Measurements from ENCODE around the gene ATF5. TPM values are rescaled to one million over a fixed set of nuclear protein-coding genes. Genes with fewer than 3 reads are reported as not detected.

ATF5 gene, protein sequence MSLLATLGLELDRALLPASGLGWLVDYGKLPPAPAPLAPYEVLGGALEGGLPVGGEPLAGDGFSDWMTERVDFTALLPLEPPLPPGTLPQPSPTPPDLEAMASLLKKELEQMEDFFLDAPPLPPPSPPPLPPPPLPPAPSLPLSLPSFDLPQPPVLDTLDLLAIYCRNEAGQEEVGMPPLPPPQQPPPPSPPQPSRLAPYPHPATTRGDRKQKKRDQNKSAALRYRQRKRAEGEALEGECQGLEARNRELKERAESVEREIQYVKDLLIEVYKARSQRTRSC
- 9.3 TPM for polyA plus RNA-seq (2013, experiment 1 of 2)
- polyA plus RNA-seq (2013, experiment 2 of 2): 10.3 TPM

DNA sequence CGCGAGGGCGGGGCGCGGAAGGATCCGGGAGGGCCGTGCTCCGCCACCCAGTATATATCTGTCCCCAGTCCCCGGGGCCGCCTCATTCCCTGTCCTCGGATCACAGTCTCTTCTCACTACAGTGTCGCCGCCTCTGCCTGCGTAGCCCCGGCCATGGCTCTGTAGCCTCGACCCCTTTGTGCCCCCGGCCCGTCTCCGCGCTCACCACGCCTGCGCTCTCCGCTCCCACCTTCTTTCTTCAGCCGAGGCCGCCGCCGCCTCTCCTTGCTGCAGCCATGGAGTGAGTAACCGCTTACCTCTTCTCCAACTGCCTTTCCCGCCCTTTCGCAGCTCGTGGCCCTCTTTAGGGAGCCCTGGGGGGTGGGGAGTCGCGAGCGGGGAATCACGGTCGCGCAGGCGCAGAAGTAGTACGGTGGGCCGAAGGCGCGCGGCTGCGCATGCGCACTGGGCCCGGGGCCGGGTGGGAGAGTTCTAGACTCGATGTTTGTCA, at the start of gene ATF5, which contains the start of gene NUP62:
TSS of gene ATF5 (plus strand) at position 85 of the 490 bp plus-strand sequence. CDS start 1,646 bp downstream, outside the sequence.
TSS of gene NUP62 (minus strand) at position 384 of the 490 bp plus-strand sequence. CDS start 19,697 bp downstream, outside the sequence.
- 0% methylated on average over 39 to 44 of the region's 48 CpGs for WGBS, 2 experiments (ENCODE audit: insufficient coverage in 2 of 2)
- Histone ChIP-seq H3K4me1 (ENCODE audit: control insufficient read depth, insufficient read depth, low read length, poor library complexity, severe bottlenecking) (peaks cover 13% of the 10 kb centered on the region), H3K27ac (ENCODE audit: low read depth, low read length, severe bottlenecking) (peak within 1 kb of the TSS; percentile 92), H3K9me3 (ENCODE audit: control insufficient read depth, low read length) (no peaks in the 10 kb centered on the region), H3K36me3 (ENCODE audit: control insufficient read depth, insufficient read depth, low read length) (peaks cover 45% of the 10 kb centered on the region), H3K4me3 (ENCODE audit: extremely low read depth, insufficient read depth, low read length, poor library complexity, severe bottlenecking) (peak within 1 kb of the TSS; percentile 93)

DNA sequence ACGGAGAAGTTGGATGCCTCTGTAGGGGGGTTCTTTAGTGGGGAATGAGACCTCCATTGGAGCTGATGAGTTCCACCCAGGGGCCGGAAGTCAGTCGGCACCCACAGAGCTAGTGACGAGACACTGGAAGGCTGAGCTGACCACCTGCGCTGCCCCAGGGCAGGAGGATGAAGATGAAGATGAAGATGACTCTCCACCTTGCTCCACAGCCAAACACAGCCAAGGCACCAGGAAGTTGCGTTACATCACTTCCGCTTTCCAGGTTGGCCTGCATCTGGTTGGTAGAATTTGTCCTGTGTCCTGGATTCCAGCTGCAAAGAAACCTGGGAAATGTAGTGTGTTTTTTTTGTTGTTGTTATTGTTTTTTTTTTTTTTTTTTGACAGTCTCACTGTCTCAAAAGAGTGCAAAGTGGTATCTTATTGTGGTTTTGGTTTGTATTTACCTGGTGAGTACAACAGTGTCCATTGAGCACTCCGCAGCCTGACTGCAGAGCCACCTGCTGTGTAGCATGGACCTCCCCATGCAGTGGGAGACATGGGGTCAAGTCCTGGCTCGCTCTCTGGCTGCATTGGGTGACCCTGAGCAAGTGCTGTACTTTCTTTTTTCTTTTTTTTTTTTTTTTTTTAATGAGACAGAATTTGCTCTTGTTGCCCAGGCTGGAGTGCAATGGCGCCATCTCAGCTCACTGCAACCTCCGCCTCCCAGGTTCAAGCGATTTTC, 49.6 kb upstream of the ATF5 start:
- Histone ChIP-seq H3K9me3 (ENCODE audit: control insufficient read depth, low read length) (peaks cover 6% of the 10 kb centered on the region), H3K4me1 (ENCODE audit: control insufficient read depth, insufficient read depth, low read length, poor library complexity, severe bottlenecking) (peaks cover 11% of the 10 kb centered on the region), H3K27ac (ENCODE audit: low read depth, low read length, severe bottlenecking) (no peak overlapping the region), H3K4me3 (ENCODE audit: extremely low read depth, insufficient read depth, low read length, poor library complexity, severe bottlenecking) (peak overlapping the region; percentile 99), H3K36me3 (ENCODE audit: control insufficient read depth, insufficient read depth, low read length) (peaks cover 58% of the 10 kb centered on the region)
- 94 to 97% methylated on average over 6 to 9 of the region's 12 CpGs for WGBS, 2 experiments (ENCODE audit: insufficient coverage in 2 of 2)

DNA sequence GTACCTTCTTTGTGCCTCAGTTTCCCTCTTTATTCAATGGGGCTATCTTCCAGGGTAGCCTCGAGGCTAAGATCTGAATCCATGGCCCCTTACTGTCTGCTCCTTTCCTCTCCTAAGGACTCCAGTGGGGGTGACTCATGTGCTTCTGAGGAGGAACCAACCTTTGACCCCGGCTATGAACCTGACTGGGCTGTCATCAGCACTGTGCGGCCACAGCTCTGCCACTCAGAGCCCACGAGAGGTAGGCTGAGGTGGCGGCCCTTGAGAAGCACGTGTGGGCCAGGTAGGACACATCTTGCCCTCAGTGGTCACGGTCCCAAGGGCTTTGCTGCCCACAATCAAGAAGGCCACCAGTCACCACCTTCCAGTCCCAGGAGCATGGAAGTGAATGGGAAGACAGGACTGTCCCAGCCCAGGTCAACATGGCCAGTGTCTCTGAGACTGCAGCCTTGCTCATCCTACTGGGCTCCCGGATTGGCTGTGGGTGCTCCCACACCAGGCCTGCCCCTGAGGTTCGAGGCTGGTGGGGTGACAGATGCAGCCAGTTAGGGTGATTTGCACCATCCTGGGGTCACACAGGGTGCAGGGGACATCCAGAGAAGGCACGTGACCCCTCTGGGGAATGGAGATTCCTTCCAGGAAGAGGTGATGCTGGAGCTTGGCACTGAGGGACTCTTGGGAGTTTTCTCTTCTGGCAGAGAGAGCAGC, 48.7 kb upstream of the ATF5 start:
- H3K9me3 ChIP-seq (ENCODE audit: control insufficient read depth, low read length): peaks cover 6% of the 10 kb centered on the region
- H3K27ac ChIP-seq (ENCODE audit: low read depth, low read length, severe bottlenecking): no peak overlapping the region
- peaks cover 11% of the 10 kb centered on the region for H3K4me1 ChIP-seq (ENCODE audit: control insufficient read depth, insufficient read depth, low read length, poor library complexity, severe bottlenecking)
- WGBS, 2 experiments (ENCODE audit: insufficient coverage in 2 of 2): 96 to 98% methylated on average over 8 to 9 of the region's 10 CpGs
- no peak overlapping the region for H3K4me3 ChIP-seq (ENCODE audit: extremely low read depth, insufficient read depth, low read length, poor library complexity, severe bottlenecking)
- H3K36me3 ChIP-seq (ENCODE audit: control insufficient read depth, insufficient read depth, low read length): peaks cover 65% of the 10 kb centered on the region

DNA sequence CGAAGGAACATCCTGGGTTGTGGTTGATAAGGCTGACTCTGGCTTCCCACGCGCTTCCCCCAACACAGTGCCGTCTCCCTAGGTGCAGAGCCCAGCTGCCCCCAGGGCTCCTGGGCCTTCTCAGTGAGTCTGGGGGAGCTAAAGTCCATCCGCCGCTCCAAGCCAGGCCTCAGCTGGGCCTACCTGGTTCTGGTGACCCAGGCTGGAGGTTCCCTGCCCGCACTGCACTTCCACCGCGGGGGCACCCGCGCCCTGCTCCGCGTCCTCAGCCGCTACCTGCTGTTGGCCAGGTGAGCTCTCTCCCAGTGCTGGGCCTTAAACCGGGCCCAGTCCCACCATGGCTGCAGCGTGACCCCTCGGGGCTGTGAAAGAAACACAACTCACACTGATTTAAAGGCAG, 47.8 kb upstream of the ATF5 start:
- no peak overlapping the region for H3K27ac ChIP-seq (ENCODE audit: low read depth, low read length, severe bottlenecking)
- peaks cover 70% of the 10 kb centered on the region for H3K36me3 ChIP-seq (ENCODE audit: control insufficient read depth, insufficient read depth, low read length)
- WGBS, 2 experiments (ENCODE audit: insufficient coverage in 2 of 2): 97 to 99% methylated on average over 14 to 17 of the region's 17 CpGs
- H3K4me1 ChIP-seq (ENCODE audit: control insufficient read depth, insufficient read depth, low read length, poor library complexity, severe bottlenecking): peaks cover 8% of the 10 kb centered on the region
- H3K9me3 ChIP-seq (ENCODE audit: control insufficient read depth, low read length): peaks cover 6% of the 10 kb centered on the region
- no peak overlapping the region for H3K4me3 ChIP-seq (ENCODE audit: extremely low read depth, insufficient read depth, low read length, poor library complexity, severe bottlenecking)

DNA sequence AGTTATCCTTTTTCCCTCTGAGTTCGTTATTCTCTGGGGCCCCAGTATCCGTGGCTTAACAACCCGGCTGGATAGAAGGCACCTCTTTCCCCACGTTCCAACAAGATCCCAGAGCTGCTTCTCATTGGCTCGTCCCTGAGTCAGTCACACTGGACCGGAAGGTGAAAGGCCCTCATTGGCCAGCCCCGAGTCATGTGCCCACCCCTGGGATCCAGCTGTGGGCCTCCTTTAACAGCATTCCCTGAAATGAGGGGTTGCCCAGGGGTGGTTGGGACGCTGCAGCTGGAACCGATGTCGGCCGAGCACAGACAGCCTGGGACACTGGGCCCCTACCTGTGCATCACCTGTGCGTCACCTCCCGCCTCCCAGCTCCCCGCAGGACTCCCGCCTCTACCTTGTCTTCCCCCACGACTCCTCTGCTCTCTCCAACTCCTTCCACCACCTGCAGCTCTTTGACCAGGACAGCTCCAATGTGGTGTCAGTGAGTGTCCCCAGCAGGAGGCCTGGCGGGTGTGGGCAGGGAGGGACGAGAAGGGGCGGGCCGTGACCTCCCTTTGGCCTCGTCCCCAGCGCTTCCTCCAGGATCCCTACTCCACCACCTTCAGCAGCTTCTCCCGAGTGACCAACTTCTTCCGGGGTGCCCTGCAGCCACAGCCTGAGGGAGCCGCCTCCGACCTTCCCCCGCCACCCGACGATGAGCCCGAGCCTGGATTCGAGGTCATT, 47.2 kb upstream of the ATF5 start:
- Histone ChIP-seq H3K4me1 (ENCODE audit: control insufficient read depth, insufficient read depth, low read length, poor library complexity, severe bottlenecking) (peaks cover 8% of the 10 kb centered on the region), H3K36me3 (ENCODE audit: control insufficient read depth, insufficient read depth, low read length) (peaks cover 70% of the 10 kb centered on the region), H3K27ac (ENCODE audit: low read depth, low read length, severe bottlenecking) (no peak overlapping the region), H3K4me3 (ENCODE audit: extremely low read depth, insufficient read depth, low read length, poor library complexity, severe bottlenecking) (no peak overlapping the region), H3K9me3 (ENCODE audit: control insufficient read depth, low read length) (peaks cover 6% of the 10 kb centered on the region)
- WGBS, 2 experiments (ENCODE audit: insufficient coverage in 2 of 2): 96 to 97% methylated on average over 21 to 31 of the region's 31 CpGs

DNA sequence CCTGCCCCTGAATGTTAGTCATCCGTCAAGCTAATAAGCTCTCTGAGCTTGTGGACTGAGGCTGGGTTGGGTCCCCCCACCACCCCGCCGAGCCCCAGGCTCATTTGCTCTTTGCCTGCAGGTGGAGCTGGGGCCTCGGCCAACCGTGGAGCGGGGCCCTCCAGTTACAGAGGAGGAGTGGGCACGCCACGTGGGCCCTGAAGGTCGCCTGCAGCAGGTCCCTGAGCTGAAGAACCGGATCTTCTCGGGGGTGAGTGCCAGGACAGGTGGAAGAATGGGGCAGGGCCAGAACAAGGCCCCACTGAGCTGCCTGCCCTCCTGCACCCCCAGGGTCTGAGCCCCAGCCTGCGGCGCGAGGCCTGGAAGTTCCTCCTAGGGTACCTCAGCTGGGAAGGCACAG, 46.4 kb upstream of the ATF5 start:
- no peak overlapping the region for H3K4me3 ChIP-seq (ENCODE audit: extremely low read depth, insufficient read depth, low read length, poor library complexity, severe bottlenecking)
- H3K4me1 ChIP-seq (ENCODE audit: control insufficient read depth, insufficient read depth, low read length, poor library complexity, severe bottlenecking): peaks cover 8% of the 10 kb centered on the region
- H3K36me3 ChIP-seq (ENCODE audit: control insufficient read depth, insufficient read depth, low read length): peaks cover 78% of the 10 kb centered on the region
- 97 to 98% methylated on average over 13 to 14 of the region's 14 CpGs for WGBS, 2 experiments (ENCODE audit: insufficient coverage in 2 of 2)
- H3K27ac ChIP-seq (ENCODE audit: low read depth, low read length, severe bottlenecking): no peak overlapping the region
- H3K9me3 ChIP-seq (ENCODE audit: control insufficient read depth, low read length): peaks cover 6% of the 10 kb centered on the region

DNA sequence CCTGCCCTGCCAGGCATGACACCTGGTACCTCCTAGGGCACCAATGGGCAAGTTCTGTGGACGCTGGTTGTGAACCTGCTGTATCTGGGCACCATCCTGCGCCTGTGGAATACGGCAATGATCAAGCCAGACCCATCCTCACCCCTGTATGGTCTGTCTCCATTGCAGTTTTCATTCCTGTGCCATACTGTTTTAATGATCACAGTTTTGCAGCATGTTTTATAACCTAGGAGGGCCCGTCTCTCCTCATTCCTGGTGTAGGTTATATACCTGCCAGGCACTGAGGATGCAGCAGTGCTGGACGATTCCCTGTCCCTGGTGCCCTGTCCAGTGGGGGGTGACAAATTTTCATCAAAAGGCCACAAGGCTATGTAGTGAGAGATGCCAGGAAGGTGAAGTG, 45.9 kb upstream of the ATF5 start:
- H3K27ac ChIP-seq (ENCODE audit: low read depth, low read length, severe bottlenecking): no peak overlapping the region
- peaks cover 6% of the 10 kb centered on the region for H3K9me3 ChIP-seq (ENCODE audit: control insufficient read depth, low read length)
- WGBS, 2 experiments (ENCODE audit: insufficient coverage in 2 of 2): 93 to 97% methylated on average over 3 to 5 of the region's 5 CpGs
- peaks cover 80% of the 10 kb centered on the region for H3K36me3 ChIP-seq (ENCODE audit: control insufficient read depth, insufficient read depth, low read length)
- no peak overlapping the region for H3K4me3 ChIP-seq (ENCODE audit: extremely low read depth, insufficient read depth, low read length, poor library complexity, severe bottlenecking)
- H3K4me1 ChIP-seq (ENCODE audit: control insufficient read depth, insufficient read depth, low read length, poor library complexity, severe bottlenecking): peaks cover 8% of the 10 kb centered on the region

DNA sequence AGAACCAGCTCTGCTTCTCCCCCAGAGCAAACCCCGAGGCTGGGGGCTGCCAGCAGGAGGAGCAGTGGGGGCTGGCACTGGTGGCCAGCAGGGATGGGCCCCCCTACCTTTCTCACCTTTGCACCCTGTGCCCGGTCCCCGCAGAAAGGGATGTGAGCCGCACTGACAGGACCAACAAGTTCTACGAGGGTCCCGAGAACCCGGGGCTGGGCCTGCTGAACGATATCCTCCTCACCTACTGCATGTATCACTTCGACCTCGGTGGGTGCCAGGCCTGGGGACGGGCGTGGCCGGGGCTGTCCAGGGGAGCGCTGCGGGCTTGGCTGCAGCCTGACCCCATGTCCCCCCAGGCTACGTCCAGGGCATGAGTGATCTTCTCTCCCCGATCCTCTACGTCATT, 44.9 kb upstream of the ATF5 start:
- no peak overlapping the region for H3K27ac ChIP-seq (ENCODE audit: low read depth, low read length, severe bottlenecking)
- peaks cover 1% of the 10 kb centered on the region for H3K4me1 ChIP-seq (ENCODE audit: control insufficient read depth, insufficient read depth, low read length, poor library complexity, severe bottlenecking)
- H3K9me3 ChIP-seq (ENCODE audit: control insufficient read depth, low read length): peaks cover 6% of the 10 kb centered on the region
- WGBS, 2 experiments (ENCODE audit: insufficient coverage in 2 of 2): 94% methylated on average over 12 to 18 of the region's 18 CpGs
- no peak overlapping the region for H3K4me3 ChIP-seq (ENCODE audit: extremely low read depth, insufficient read depth, low read length, poor library complexity, severe bottlenecking)
- H3K36me3 ChIP-seq (ENCODE audit: control insufficient read depth, insufficient read depth, low read length): peaks cover 82% of the 10 kb centered on the region

DNA sequence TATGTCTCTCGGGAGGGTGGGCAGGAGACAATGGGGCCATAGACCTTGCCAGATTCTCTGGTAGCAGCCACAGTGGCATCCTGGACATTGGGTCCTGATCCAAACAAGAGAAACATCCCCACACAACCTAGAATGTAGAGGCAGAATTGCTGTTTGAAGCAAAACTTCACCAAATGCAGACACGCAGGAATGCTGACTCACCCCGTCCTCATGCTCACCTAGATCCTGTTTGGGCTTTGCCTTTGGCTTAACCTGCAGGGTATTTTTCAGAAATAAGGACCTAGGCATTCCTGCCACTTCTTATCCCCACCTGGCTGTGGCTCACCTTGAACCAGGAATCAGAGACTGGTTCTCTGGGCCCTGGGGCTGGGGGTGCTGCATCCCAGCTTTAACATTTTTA, 44.2 kb upstream of the ATF5 start:
- H3K4me1 ChIP-seq (ENCODE audit: control insufficient read depth, insufficient read depth, low read length, poor library complexity, severe bottlenecking): no peaks in the 10 kb centered on the region
- H3K27ac ChIP-seq (ENCODE audit: low read depth, low read length, severe bottlenecking): no peak overlapping the region
- WGBS, 2 experiments (ENCODE audit: insufficient coverage in 2 of 2): 91 to 92% methylated on average over 2 of the region's 3 CpGs
- no peak overlapping the region for H3K4me3 ChIP-seq (ENCODE audit: extremely low read depth, insufficient read depth, low read length, poor library complexity, severe bottlenecking)
- H3K36me3 ChIP-seq (ENCODE audit: control insufficient read depth, insufficient read depth, low read length): peaks cover 75% of the 10 kb centered on the region
- peaks cover 6% of the 10 kb centered on the region for H3K9me3 ChIP-seq (ENCODE audit: control insufficient read depth, low read length)
